Mucosa of stomach (tissue), 1 donor: Measurements from ENCODE around the gene STK24.

ENCODE experiments used
- H3K27me3 ChIP-seq: one replicate; pipeline ENCODE4 v1.7.0; 2013; ENCODE audit warnings: mild to moderate bottlenecking, low read length; ENCODE audit not compliant: control insufficient read depth, insufficient read depth
- H3K36me3 ChIP-seq: one replicate; pipeline ENCODE4 v1.7.0; 2013; ENCODE audit warnings: low read length; ENCODE audit not compliant: control insufficient read depth, insufficient read depth
- H3K4me1 ChIP-seq: one replicate; pipeline ENCODE4 v1.7.0; 2013; ENCODE audit warnings: mild to moderate bottlenecking, low read length; ENCODE audit not compliant: control insufficient read depth, insufficient read depth
- H3K4me3 ChIP-seq: one replicate; pipeline ENCODE4 v1.7.0; 2013; ENCODE audit warnings: low read length
- H3K9ac ChIP-seq: one replicate; pipeline ENCODE4 v1.7.0; 2013; ENCODE audit warnings: mild to moderate bottlenecking, low read length, moderate library complexity
- H3K9me3 ChIP-seq: one replicate; pipeline ENCODE4 v1.7.0; 2013; ENCODE audit warnings: mild to moderate bottlenecking, low read length, moderate library complexity; ENCODE audit not compliant: control insufficient read depth
- donor health status: Pancreatic carcinoma.

The STK24 gene

GRCh38 chr13:98487016-98487415 is 89.9 kb downstream of the STK24 start:
- no peak overlapping the region for H3K4me3 ChIP-seq
- H3K9ac ChIP-seq, result no peak overlapping the region
- peaks cover 75% of the 10 kb centered on the region for H3K4me1 ChIP-seq
- H3K36me3 ChIP-seq, result no peaks in the 10 kb centered on the region
- H3K27me3 ChIP-seq, result no peaks in the 10 kb centered on the region
- no peaks in the 10 kb centered on the region for H3K9me3 ChIP-seq

GRCh38 chr13:98486412-98486811 is 90.5 kb downstream of the STK24 start:
- Histone ChIP-seq H3K9ac (no peak overlapping the region), H3K4me1 (peaks cover 81% of the 10 kb centered on the region), H3K36me3 (no peaks in the 10 kb centered on the region), H3K27me3 (no peaks in the 10 kb centered on the region), H3K9me3 (no peaks in the 10 kb centered on the region), H3K4me3 (no peak overlapping the region)

- Histone ChIP-seq H3K9ac (peak overlapping the region; percentile 71), H3K4me3 (no peak overlapping the region), H3K27me3 (no peaks in the 10 kb centered on the region), H3K9me3 (no peaks in the 10 kb centered on the region), H3K4me1 (peaks cover 76% of the 10 kb centered on the region), H3K36me3 (no peaks in the 10 kb centered on the region)
These were observed 91.3 kb downstream of the STK24 start for GRCh38 chr13:98485561-98485960.

DNA sequence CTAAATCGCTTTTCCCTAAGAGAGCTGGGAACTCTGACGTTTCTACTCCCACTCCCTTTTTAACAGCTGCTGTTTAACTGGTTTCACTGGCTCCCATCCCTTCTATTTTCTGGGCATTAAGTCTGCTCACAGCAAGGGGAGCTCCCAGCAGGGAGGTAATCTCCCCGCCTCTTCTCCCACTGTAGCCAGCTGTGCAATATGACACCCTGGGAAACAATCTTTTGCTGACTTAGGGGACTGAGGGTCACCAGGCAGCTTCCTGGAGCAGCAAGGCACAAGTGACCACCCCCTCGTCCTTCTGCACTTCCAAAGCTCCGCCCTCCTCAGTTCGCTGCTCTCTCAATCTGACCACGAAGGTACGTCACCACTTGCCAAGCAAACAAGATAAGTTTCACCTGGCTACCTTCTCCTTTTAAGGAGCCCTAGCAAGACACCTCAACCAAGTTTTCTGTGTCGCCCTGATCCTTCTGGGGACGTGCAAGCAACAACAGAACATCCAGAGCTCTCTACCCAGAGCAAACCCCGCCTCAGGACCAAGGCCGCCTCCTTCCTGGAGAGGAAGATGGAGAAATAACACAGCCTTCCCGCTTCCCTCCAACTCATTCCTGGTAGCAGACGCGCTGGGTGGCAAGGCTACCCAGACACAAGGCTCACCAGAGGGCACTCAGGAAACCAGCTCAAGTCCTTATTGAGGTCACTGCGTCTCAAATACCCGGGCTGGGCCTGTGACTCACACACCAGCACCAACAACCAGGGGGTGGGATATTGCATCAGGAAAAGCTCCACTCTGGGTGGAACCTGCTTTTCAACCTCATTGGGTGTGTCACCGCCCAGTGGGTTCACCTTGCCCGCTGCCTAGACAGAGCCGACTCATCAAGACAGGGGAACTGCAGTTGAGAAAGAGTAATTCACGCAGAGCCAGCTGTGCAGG is 92.4 kb downstream of the STK24 start:
- no peaks in the 10 kb centered on the region for H3K27me3 ChIP-seq
- no peaks in the 10 kb centered on the region for H3K9me3 ChIP-seq
- peak overlapping the region; percentile 71 for H3K9ac ChIP-seq
- peaks cover 66% of the 10 kb centered on the region for H3K4me1 ChIP-seq
- H3K36me3 ChIP-seq, result no peaks in the 10 kb centered on the region
- H3K4me3 ChIP-seq, result no peak overlapping the region

DNA sequence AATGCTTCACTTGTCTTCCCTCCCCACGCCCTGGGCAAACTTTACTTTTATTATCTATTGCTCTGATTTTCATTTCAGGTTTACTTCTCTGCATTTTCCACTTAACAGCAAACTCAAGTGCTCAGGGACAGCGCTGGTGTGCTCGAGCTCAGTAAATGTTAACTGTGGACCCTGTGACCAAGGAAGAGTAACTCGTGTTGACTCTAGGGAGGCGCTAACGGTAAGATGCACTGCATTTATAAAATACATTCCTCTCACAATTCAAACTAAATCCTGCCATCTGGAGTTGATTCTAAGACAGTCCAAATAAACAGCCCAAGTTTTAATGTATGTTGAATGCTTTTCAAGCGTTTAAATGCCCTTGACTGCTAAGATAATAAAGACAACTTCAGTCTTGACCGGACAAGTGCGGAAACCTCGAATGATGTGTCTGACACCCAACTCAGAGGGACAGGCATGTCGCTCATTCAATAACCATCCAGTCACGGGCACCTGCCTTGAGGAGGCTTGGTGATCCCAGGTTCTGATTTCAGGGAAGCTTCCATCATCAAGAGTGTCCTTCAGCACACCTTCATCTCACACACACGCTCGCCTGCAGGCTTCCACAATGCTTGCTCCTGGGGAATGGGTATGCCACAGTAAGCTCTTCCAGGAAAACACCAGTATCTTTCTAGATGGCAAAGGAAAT is 93.2 kb downstream of the STK24 start:
- Histone ChIP-seq H3K27me3 (no peaks in the 10 kb centered on the region), H3K4me3 (peak overlapping the region; percentile 2), H3K9ac (peak overlapping the region; percentile 71), H3K36me3 (no peaks in the 10 kb centered on the region), H3K9me3 (no peaks in the 10 kb centered on the region), H3K4me1 (peaks cover 58% of the 10 kb centered on the region)

GRCh38 chr13:98482476-98483444 is 94.1 kb downstream of the STK24 start:
- peaks cover 63% of the 10 kb centered on the region for H3K4me1 ChIP-seq
- H3K27me3 ChIP-seq, result no peaks in the 10 kb centered on the region
- peak overlapping the region; percentile 71 for H3K9ac ChIP-seq
- no peaks in the 10 kb centered on the region for H3K9me3 ChIP-seq
- peak overlapping the region; percentile 2 for H3K4me3 ChIP-seq
- no peaks in the 10 kb centered on the region for H3K36me3 ChIP-seq

- Histone ChIP-seq H3K4me3 (no peak overlapping the region), H3K9me3 (no peaks in the 10 kb centered on the region), H3K9ac (no peak overlapping the region), H3K36me3 (no peaks in the 10 kb centered on the region), H3K4me1 (peaks cover 71% of the 10 kb centered on the region), H3K27me3 (no peaks in the 10 kb centered on the region)
These were observed 95.7 kb downstream of the STK24 start for GRCh38 chr13:98480915-98481877.

GRCh38 chr13:98479496-98480003 is 97.4 kb downstream of the STK24 start:
- Histone ChIP-seq H3K27me3 (no peaks in the 10 kb centered on the region), H3K4me1 (peaks cover 63% of the 10 kb centered on the region), H3K9ac (no peak overlapping the region), H3K9me3 (no peaks in the 10 kb centered on the region), H3K4me3 (no peak overlapping the region), H3K36me3 (no peaks in the 10 kb centered on the region)

GRCh38 chr13:98478189-98479129 is 98.4 kb downstream of the STK24 start:
- no peak overlapping the region for H3K4me3 ChIP-seq
- H3K9me3 ChIP-seq, result no peaks in the 10 kb centered on the region
- peaks cover 2% of the 10 kb centered on the region for H3K36me3 ChIP-seq
- H3K4me1 ChIP-seq, result peaks cover 63% of the 10 kb centered on the region
- H3K9ac ChIP-seq, result no peak overlapping the region
- H3K27me3 ChIP-seq, result no peaks in the 10 kb centered on the region

- Histone ChIP-seq H3K9ac (no peak overlapping the region), H3K4me1 (peaks cover 61% of the 10 kb centered on the region), H3K27me3 (no peaks in the 10 kb centered on the region), H3K4me3 (no peak overlapping the region), H3K36me3 (peaks cover 7% of the 10 kb centered on the region), H3K9me3 (no peaks in the 10 kb centered on the region)
These were observed 100.4 kb downstream of the STK24 start for GRCh38 chr13:98476538-98476966.
